ENCODE data around the gene ZC3HAV1. TPM values are rescaled to one million over a fixed set of nuclear protein-coding genes. Genes with fewer than 3 reads are reported as not detected.

The ZC3HAV1 gene
- total and polyA plus RNA-seq, 10 of the 15 experiments (the other 5 are each of a cell fraction or from before 2014, with no cell fraction given) = 18.5 to 55.3 (median 44.7) TPM

DNA sequence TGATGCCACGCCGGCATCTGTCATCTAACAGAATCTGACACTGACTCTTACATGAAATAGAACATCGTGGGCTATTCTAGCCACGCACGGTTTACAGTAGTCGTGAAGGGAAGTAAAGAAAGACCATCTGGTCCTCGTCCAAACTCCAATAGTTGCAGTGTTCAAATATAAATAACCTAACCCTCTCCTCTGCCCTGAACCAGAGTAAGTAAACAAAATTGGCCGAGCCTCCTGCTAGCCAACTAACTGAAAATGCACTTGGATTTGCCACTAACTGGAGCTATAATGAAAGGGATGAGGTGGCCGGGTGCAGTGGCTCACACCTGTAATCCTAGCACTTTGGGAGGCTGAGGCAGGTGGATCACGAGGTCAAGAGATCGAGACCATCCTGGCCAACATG, 44.2 kb downstream of the ZC3HAV1 start (continued):
- TF ChIP-seq KLF5 (IDR thresholded peaks at IDR 0.05; ENCODE audit: partially characterized antibody) = no peak
- TF ChIP-seq HDAC6 (IDR thresholded peaks at IDR 0.05; ENCODE audit: unreplicated experiment) = no peak

DNA sequence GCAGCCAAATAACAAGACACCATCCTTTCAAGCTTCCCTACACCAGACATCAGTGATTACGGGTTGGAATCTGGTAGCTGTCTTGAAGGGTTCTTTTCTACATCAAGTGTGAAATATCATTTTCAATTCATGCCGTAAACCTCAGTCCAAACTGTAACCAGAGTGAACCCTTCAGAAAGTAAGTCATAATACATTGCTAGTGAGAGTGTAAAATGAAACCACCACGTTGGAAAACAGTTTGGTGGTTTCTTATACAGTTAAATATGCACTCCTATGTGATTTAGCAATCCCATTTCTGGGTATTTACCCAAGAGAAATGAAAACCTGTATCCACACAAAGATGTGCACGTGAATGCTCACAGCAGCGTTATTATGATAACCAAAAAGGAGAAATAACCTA, 48.1 kb downstream of the ZC3HAV1 start:
- ChIA-PET RAD21 (ENCODE audit: unreplicated experiment) (no interaction called here), CTCF (interaction anchor here (1.0 to 2.0 kb wide), 3 partner anchors 14 to 175 kb away, joined by 4 to 8 read pairs (median 7); no protein-coding TSS in a partner anchor), SMC1A (ENCODE audit: uncharacterized antibody, unreplicated experiment) (interaction anchor here (1.3 kb wide), 1 partner anchor 12 kb away, joined by 5 read pairs; no protein-coding TSS in a partner anchor), POLR2A (no interaction called here)
- 75% methylated on average over 5 of the region's 5 CpGs for WGBS (ENCODE audit: insufficient coverage, insufficient replicate concordance, low lambda C conversion rate, missing lambda C conversion rate)
- in situ Hi-C loops (cut with MboI) = no loop called here
- H3K79me2 ChIP-seq (ENCODE audit: control insufficient read depth, insufficient read depth, low read length) = no peaks in the 10 kb centered on the region
- H3K9ac ChIP-seq (ENCODE audit: control insufficient read depth, insufficient read depth, low read length) = no peak overlapping the region
- no peak for ATAC-seq
- DNase-seq (ENCODE audit: low read depth, low spot score) = no peak
- intact Hi-C loops (cut with micrococcal nuclease; ENCODE audit: unreplicated experiment) = no loop called here
- H3K36me3 ChIP-seq (ENCODE audit: control insufficient read depth in 2 of 2, insufficient read depth in 2 of 2, low read length in 1 of 2) = peaks cover 13 to 35% of the 10 kb centered on the region in 2 experiments
- peak; percentile 35 for FAIRE-seq
- no peak overlapping the region for H3K27ac ChIP-seq (ENCODE audit: control insufficient read depth, insufficient read depth)
- H3K4me3 ChIP-seq = no peak overlapping the region
- H4K20me1 ChIP-seq (ENCODE audit: control insufficient read depth, insufficient read depth) = no peaks in the 10 kb centered on the region; the same call in none of the 2 replicates
- no peaks in the 10 kb centered on the region for H3K4me1 ChIP-seq (ENCODE audit: control insufficient read depth, insufficient read depth, low read length)
- H3K4me2 ChIP-seq (ENCODE audit: control insufficient read depth, insufficient read depth) = no peak overlapping the region
- no peak overlapping the region for H2AFZ ChIP-seq (ENCODE audit: control insufficient read depth, low read depth, low read length)
- BruUV-seq (replicated peaks) = no TSS peak
- H3K27me3 ChIP-seq (replicated peaks in 1 of 2; ENCODE audit: control insufficient read depth in 2 of 2, insufficient read depth in 2 of 2, low read length in 1 of 2) = no peaks in the 10 kb centered on the region
- no peaks in the 10 kb centered on the region for H3K9me3 ChIP-seq (replicated peaks; ENCODE audit: control insufficient read depth, insufficient read depth, low read length)
- TF ChIP-seq POLR2AphosphoS2 (IDR thresholded peaks at IDR 0.05; ENCODE audit: low read depth, low read length) (no peak), SMAD1 (IDR thresholded peaks at IDR 0.05; ENCODE audit: low read depth, partially characterized antibody) (no peak), NR2C1 (IDR thresholded peaks at IDR 0.05) (no peak), CHD1 (IDR thresholded peaks at IDR 0.05; ENCODE audit: low read depth, low read length) (no peak), TCF3 (IDR thresholded peaks at IDR 0.05; ENCODE audit: borderline replicate concordance, insufficient read depth, low read depth, low read length) (no peak), CEBPB (IDR thresholded peaks at IDR 0.05; ENCODE audit: borderline replicate concordance in 1 of 2, low read depth in 2 of 2, low read length in 2 of 2) (no peak), SREBF2 (IDR thresholded peaks at IDR 0.05; ENCODE audit: low read length) (no peak)
- TF ChIP-seq, protein P1, sequence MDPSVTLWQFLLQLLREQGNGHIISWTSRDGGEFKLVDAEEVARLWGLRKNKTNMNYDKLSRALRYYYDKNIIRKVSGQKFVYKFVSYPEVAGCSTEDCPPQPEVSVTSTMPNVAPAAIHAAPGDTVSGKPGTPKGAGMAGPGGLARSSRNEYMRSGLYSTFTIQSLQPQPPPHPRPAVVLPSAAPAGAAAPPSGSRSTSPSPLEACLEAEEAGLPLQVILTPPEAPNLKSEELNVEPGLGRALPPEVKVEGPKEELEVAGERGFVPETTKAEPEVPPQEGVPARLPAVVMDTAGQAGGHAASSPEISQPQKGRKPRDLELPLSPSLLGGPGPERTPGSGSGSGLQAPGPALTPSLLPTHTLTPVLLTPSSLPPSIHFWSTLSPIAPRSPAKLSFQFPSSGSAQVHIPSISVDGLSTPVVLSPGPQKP (IDR thresholded peaks at IDR 0.05; ENCODE audit: low read depth, low read length) = no peak
- TF ChIP-seq, protein P2, sequence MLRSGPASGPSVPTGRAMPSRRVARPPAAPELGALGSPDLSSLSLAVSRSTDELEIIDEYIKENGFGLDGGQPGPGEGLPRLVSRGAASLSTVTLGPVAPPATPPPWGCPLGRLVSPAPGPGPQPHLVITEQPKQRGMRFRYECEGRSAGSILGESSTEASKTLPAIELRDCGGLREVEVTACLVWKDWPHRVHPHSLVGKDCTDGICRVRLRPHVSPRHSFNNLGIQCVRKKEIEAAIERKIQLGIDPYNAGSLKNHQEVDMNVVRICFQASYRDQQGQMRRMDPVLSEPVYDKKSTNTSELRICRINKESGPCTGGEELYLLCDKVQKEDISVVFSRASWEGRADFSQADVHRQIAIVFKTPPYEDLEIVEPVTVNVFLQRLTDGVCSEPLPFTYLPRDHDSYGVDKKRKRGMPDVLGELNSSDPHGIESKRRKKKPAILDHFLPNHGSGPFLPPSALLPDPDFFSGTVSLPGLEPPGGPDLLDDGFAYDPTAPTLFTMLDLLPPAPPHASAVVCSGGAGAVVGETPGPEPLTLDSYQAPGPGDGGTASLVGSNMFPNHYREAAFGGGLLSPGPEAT (IDR thresholded peaks at IDR 0.05; ENCODE audit: low read depth) = no peak
- TF ChIP-seq, protein P3, sequence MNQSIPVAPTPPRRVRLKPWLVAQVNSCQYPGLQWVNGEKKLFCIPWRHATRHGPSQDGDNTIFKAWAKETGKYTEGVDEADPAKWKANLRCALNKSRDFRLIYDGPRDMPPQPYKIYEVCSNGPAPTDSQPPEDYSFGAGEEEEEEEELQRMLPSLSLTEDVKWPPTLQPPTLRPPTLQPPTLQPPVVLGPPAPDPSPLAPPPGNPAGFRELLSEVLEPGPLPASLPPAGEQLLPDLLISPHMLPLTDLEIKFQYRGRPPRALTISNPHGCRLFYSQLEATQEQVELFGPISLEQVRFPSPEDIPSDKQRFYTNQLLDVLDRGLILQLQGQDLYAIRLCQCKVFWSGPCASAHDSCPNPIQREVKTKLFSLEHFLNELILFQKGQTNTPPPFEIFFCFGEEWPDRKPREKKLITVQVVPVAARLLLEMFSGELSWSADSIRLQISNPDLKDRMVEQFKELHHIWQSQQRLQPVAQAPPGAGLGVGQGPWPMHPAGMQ (IDR thresholded peaks at IDR 0.05; ENCODE audit: borderline replicate concordance) = no peak
- TF ChIP-seq, protein P4, sequence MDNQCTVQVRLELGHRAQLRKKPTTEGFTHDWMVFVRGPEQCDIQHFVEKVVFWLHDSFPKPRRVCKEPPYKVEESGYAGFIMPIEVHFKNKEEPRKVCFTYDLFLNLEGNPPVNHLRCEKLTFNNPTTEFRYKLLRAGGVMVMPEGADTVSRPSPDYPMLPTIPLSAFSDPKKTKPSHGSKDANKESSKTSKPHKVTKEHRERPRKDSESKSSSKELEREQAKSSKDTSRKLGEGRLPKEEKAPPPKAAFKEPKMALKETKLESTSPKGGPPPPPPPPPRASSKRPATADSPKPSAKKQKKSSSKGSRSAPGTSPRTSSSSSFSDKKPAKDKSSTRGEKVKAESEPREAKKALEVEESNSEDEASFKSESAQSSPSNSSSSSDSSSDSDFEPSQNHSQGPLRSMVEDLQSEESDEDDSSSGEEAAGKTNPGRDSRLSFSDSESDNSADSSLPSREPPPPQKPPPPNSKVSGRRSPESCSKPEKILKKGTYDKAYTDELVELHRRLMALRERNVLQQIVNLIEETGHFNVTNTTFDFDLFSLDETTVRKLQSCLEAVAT (IDR thresholded peaks at IDR 0.05) = no peak
- TF ChIP-seq, protein P5, sequence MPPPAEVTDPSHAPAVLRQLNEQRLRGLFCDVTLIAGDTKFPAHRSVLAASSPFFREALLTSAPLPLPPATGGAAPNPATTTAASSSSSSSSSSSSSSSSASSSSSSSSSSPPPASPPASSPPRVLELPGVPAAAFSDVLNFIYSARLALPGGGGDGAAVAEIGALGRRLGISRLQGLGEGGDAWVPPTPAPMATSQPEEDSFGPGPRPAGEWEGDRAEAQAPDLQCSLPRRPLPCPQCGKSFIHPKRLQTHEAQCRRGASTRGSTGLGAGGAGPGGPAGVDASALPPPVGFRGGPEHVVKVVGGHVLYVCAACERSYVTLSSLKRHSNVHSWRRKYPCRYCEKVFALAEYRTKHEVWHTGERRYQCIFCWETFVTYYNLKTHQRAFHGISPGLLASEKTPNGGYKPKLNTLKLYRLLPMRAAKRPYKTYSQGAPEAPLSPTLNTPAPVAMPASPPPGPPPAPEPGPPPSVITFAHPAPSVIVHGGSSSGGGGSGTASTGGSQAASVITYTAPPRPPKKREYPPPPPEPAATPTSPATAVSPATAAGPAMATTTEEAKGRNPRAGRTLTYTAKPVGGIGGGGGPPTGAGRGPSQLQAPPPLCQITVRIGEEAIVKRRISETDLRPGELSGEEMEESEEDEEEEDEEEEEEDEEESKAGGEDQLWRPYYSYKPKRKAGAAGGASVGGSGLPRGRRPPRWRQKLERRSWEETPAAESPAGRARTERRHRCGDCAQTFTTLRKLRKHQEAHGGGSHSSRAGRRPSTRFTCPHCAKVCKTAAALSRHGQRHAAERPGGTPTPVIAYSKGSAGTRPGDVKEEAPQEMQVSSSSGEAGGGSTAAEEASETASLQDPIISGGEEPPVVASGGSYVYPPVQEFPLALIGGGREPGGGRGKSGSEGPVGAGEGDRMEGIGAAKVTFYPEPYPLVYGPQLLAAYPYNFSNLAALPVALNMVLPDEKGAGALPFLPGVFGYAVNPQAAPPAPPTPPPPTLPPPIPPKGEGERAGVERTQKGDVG (CRISPR knock-in tag; IDR thresholded peaks at IDR 0.05) = no peak

Measured in GM12878 (cell line).